HepG2 (cell line): ENCODE measurements around the gene TMEM41B. TPM values are rescaled to one million over a fixed set of nuclear protein-coding genes. Genes with fewer than 3 reads are reported as not detected.

Experiments used
- ATAC-seq: fragments of 200-7000 bp; cut with Tn5 transposase; 3 replicates; pipeline ENCODE4 v1.9.1; 2020; ENCODE audit warnings: mild to moderate bottlenecking, moderate library complexity
- BruUV-seq: library from RNA; stranded (reverse); fragments of 400-500 nt; replicated peaks from 2 replicates; lab custom pipeline; 2021; lab: Mats Ljungman, UMichigan
- CTCF ChIA-PET: fragments of 300-600 bp; formaldehyde crosslinking; extraction: SDS; loops from one replicate; lab custom pipeline; 2021; ENCODE audit warnings: low total read pairs, inconsistent platforms, low intra/inter-chr PET ratio; lab: Yijun Ruan, JAX
- POLR2A ChIA-PET: fragments of 350-600 bp; sonication (Branson Sonifier 250); formaldehyde crosslinking; loops from one replicate; lab custom pipeline; 2020; ENCODE audit warnings: antibody characterized with exemption, inconsistent platforms; lab: Yijun Ruan, JAX
- DNase-seq: peaks from one replicate; pipeline ENCODE4 v3.0.0-alpha.2; 2015; ENCODE audit warnings: low spot score
- FAIRE-seq: peaks from 3 replicates; lab custom pipeline; 2011; peaks lifted over from hg19 to GRCh38; lab: Jason Lieb, UNC
- H2AFZ ChIP-seq: one replicate; pipeline ENCODE4 v1.6.1; 2011; ENCODE audit warnings: low read length, inconsistent platforms
- H3K27ac ChIP-seq: fragments of 300-600 bp; 3 replicates; pipeline ENCODE4 v1.8.0; 2011; ENCODE audit warnings: mixed run types, mild to moderate bottlenecking, mixed read lengths, low read length, inconsistent platforms; ENCODE audit not compliant: insufficient read depth; ENCODE audit errors: extremely low read length
- H3K27me3 ChIP-seq, 2 experiments: fragments of 200-600 bp in 1 of 2; 2 replicates in 1 of 2; 3 replicates in 1 of 2; pipeline versions ENCODE4 v1.6.0 to v1.8.0; 2011; ENCODE audit warnings: low read length in 2 of 2, mild to moderate bottlenecking in 2 of 2, moderate library complexity in 2 of 2, inconsistent platforms in 1 of 2; ENCODE audit not compliant: insufficient read depth in 2 of 2, control insufficient read depth in 1 of 2
- H3K36me3 ChIP-seq, 2 experiments: fragments of 200-600 bp in 1 of 2; replicated peaks in 1 of 2; 2 replicates in 1 of 2; 3 replicates in 1 of 2; pipeline versions ENCODE4 v1.5.1 to v1.8.0; 2011; ENCODE audit warnings: low read length in 2 of 2, inconsistent platforms in 1 of 2; ENCODE audit not compliant: insufficient read depth in 2 of 2, control insufficient read depth in 1 of 2
- H3K4me1 ChIP-seq: 2 replicates; pipeline ENCODE4 v1.5.1; 2012; ENCODE audit warnings: low read length, inconsistent platforms; ENCODE audit not compliant: insufficient read depth
- H3K4me2 ChIP-seq: 2 replicates; pipeline ENCODE4 v1.6.0; 2011; ENCODE audit warnings: low read depth, low read length, inconsistent platforms
- H3K4me3 ChIP-seq, 3 experiments: fragments of 200-600 bp in 1 of 3; sonication (generic), shearing (Covaris generic) in 1 of 3; replicated peaks in 1 of 3; 2 replicates each; pipeline ENCODE4 v1.5.1; 2011 to 2016; ENCODE audit warnings: low read length in 3 of 3, inconsistent platforms in 2 of 3, low read depth in 2 of 3, mild to moderate bottlenecking in 2 of 3, control low read depth in 1 of 3, mixed read lengths in 1 of 3; ENCODE audit not compliant: insufficient read depth in 1 of 3
- H3K79me2 ChIP-seq: one replicate; pipeline ENCODE4 v1.6.1; 2011; ENCODE audit warnings: low read length, inconsistent platforms; ENCODE audit not compliant: insufficient read depth
- H3K9ac ChIP-seq: 2 replicates; pipeline ENCODE4 v1.6.0; 2011; ENCODE audit warnings: mild to moderate bottlenecking, low read depth, low read length, inconsistent platforms; ENCODE audit not compliant: insufficient read depth
- H3K9me3 ChIP-seq: 2 replicates; pipeline ENCODE4 v1.5.1; 2012; ENCODE audit warnings: mild to moderate bottlenecking, low read length
- H4K20me1 ChIP-seq: 2 replicates; pipeline ENCODE4 v1.6.0; 2011; ENCODE audit warnings: inconsistent platforms, mild to moderate bottlenecking, low read length, moderate library complexity; ENCODE audit not compliant: insufficient read depth
- ATF5 ChIP-seq: sonication (generic); formaldehyde crosslinking; IDR thresholded peaks from 2 replicates; pipeline ENCODE4 v1.4.0; 2020; ENCODE audit warnings: mild to moderate bottlenecking, low read depth, missing genetic modification reagents
- CBFB ChIP-seq: sonication (generic); formaldehyde crosslinking; IDR thresholded peaks from 2 replicates; pipeline ENCODE4 v1.4.0; 2020; ENCODE audit warnings: missing genetic modification reagents
- IRF2 ChIP-seq: IDR thresholded peaks from 2 replicates; pipeline ENCODE4 v1.6.1; 2018; ENCODE audit warnings: missing genetic modification reagents, missing compliant biosample characterization
- LCORL ChIP-seq, 2 experiments: fragments of 450-650 bp in 1 of 2; sonication (generic) in 1 of 2; formaldehyde crosslinking in 1 of 2; IDR thresholded peaks; 2 replicates each; pipeline versions ENCODE4 v1.5.0 to v1.6.1; 2017 to 2020; ENCODE audit warnings: antibody characterized with exemption in 1 of 2, missing genetic modification reagents in 1 of 2
- MLLT10 ChIP-seq: sonication (generic); formaldehyde crosslinking; IDR thresholded peaks from 2 replicates; pipeline ENCODE4 v1.4.0; 2020; ENCODE audit warnings: missing genetic modification reagents
- NFIB ChIP-seq: sonication (generic); formaldehyde crosslinking; IDR thresholded peaks from 2 replicates; pipeline ENCODE4 v1.9.0; 2021; ENCODE audit warnings: missing genetic modification reagents, mild to moderate bottlenecking, borderline replicate concordance
- NFYC ChIP-seq: IDR thresholded peaks from 2 replicates; pipeline ENCODE4 v1.6.1; 2016; ENCODE audit warnings: missing genetic modification reagents, missing compliant biosample characterization
- POLR2G ChIP-seq: fragments of 200-400 bp; formaldehyde crosslinking; IDR thresholded peaks from 2 replicates; pipeline ENCODE4 v1.6.1; 2018; ENCODE audit warnings: mild to moderate bottlenecking, low read depth, low read length, moderate library complexity
- RFX5 ChIP-seq: IDR thresholded peaks from 2 replicates; pipeline ENCODE4 v1.6.1; 2011; ENCODE audit warnings: low read depth, low read length, improper control_type of control experiment
- RFXAP ChIP-seq: sonication (generic); formaldehyde crosslinking; IDR thresholded peaks from 2 replicates; pipeline ENCODE4 v1.4.0; 2020; ENCODE audit warnings: missing genetic modification reagents, borderline replicate concordance
- ZKSCAN5 ChIP-seq: sonication (generic); formaldehyde crosslinking; IDR thresholded peaks from 2 replicates; pipeline ENCODE4 v1.5.1; 2020; ENCODE audit warnings: mild to moderate bottlenecking, missing genetic modification reagents
- ZNF121 ChIP-seq: sonication (generic); formaldehyde crosslinking; IDR thresholded peaks from 2 replicates; pipeline ENCODE4 v1.5.0; 2020; ENCODE audit warnings: mild to moderate bottlenecking, missing genetic modification reagents
- ZNF235 ChIP-seq: sonication (generic); formaldehyde crosslinking; IDR thresholded peaks from 2 replicates; pipeline ENCODE4 v1.8.1; 2023; ENCODE audit warnings: mild to moderate bottlenecking, missing genetic modification reagents, borderline replicate concordance
- ZNF446 ChIP-seq: sonication (generic); formaldehyde crosslinking; IDR thresholded peaks from 2 replicates; pipeline ENCODE4 v1.5.0; 2020; ENCODE audit warnings: mild to moderate bottlenecking, missing genetic modification reagents
- ZNF691 ChIP-seq: sonication (generic); formaldehyde crosslinking; IDR thresholded peaks from 2 replicates; pipeline ENCODE4 v1.4.0; 2020; ENCODE audit warnings: missing genetic modification reagents, low read depth, mild to moderate bottlenecking, borderline replicate concordance
- WGBS: methylation state at CpG from one replicate; pipeline ENCODE4 v1.1.6; 2017; ENCODE audit warnings: low lambda C conversion rate; 5-methylcytosine and 5-hydroxymethylcytosine counted together
- in situ Hi-C: cut with HindIII; loops from 2 replicates; pipeline ENCODE4 v1.10.0; 2017; ENCODE audit warnings: low pct_unique_long_range_greater_than_20kb; ENCODE audit not compliant: extremely low pct_ligation_motif_present
- intact Hi-C: fragments of 100-400 bp; cut with micrococcal nuclease; formaldehyde crosslinking; loops from one replicate; pipeline ENCODE4 v1.10.0; 2022; ENCODE audit not compliant: unreplicated experiment
- polyA plus RNA-seq, 8 experiments: library from polyadenylated mRNA; depleted of rRNA in 3 of 8; stranded (reverse) in 7 of 8; unstranded in 1 of 8; fragments of >200 nt; fragmentation: Illumina TruSeq in 4 of 8; extraction: Trizol in 4 of 8; gene quantifications; 2 replicates each; pipeline versions ENCODE4 v1.2.1 to v1.2.3, GENCODE V29; 2011 to 2016; ENCODE audit warnings: low read depth in 4 of 8, missing spikeins in 1 of 8, mixed read lengths in 1 of 8; ENCODE audit not compliant: insufficient read depth in 1 of 8
- total RNA-seq, 5 experiments: library from RNA; depleted of rRNA; stranded (reverse); fragments of >200 nt; fragmentation: Illumina TruSeq; extraction: Trizol; gene quantifications; 2 replicates each; pipeline ENCODE4 v1.2.3, GENCODE V29; 2016; ENCODE audit warnings: low read depth in 1 of 5
- TF ChIP-seq, protein P1 (sequence below), 2 experiments: sonication (generic) in 1 of 2; formaldehyde crosslinking in 1 of 2; IDR thresholded peaks; 2 replicates each; pipeline versions ENCODE4 v1.6.1 to v1.9.0; 2014 to 2022; ENCODE audit warnings: antibody characterized with exemption in 1 of 2, borderline replicate concordance in 1 of 2, inconsistent platforms in 1 of 2, low read depth in 1 of 2, missing genetic modification reagents in 1 of 2

The TMEM41B gene
- total and polyA plus RNA-seq, 2 of the 13 experiments (the other 11 are each of a cell fraction or from before 2014, with no cell fraction given), result 36.8 to 48.1 TPM

GRCh38 chr11:9277176-9277575 is 37.2 kb downstream of the TMEM41B start:
- WGBS, result 95% methylated on average over 8 of the region's 8 CpGs
- ATAC-seq, result no peak
- H3K4me2 ChIP-seq, result no peak overlapping the region
- no peak overlapping the region for H3K27ac ChIP-seq
- intact Hi-C loops, result no loop called here
- no peaks in the 10 kb centered on the region for H3K4me1 ChIP-seq
- ChIA-PET CTCF (no interaction called here), POLR2A (no interaction called here)
- no peak for DNase-seq
- H3K4me3 ChIP-seq, result no peak overlapping the region
- H4K20me1 ChIP-seq, result no peaks in the 10 kb centered on the region
- in situ Hi-C loops, result no loop called here
- no peaks in the 10 kb centered on the region for H3K9me3 ChIP-seq
- TF ChIP-seq NFYC (CRISPR knock-in tag), result no peak
- TF ChIP-seq LCORL (IDR thresholded peaks at IDR 0.05), result no peak
- TF ChIP-seq LCORL (CRISPR knock-in tag; IDR thresholded peaks at IDR 0.05), result no peak
- no peak for TF ChIP-seq RFXAP
- TF ChIP-seq ZNF691, result no peak
- TF ChIP-seq RFX5, result no peak
- TF ChIP-seq ATF5, result no peak
- TF ChIP-seq MLLT10 (CRISPR knock-in tag), result no peak
- TF ChIP-seq ZNF121 (CRISPR knock-in tag), result no peak
- no peak for TF ChIP-seq ZNF446 (CRISPR knock-in tag)
- TF ChIP-seq CBFB (CRISPR knock-in tag), result no peak
- no peak for TF ChIP-seq NFIB (CRISPR knock-in tag)
- TF ChIP-seq ZKSCAN5 (CRISPR knock-in tag), result no peak
- TF ChIP-seq ZNF235, result no peak
- TF ChIP-seq, protein P1, sequence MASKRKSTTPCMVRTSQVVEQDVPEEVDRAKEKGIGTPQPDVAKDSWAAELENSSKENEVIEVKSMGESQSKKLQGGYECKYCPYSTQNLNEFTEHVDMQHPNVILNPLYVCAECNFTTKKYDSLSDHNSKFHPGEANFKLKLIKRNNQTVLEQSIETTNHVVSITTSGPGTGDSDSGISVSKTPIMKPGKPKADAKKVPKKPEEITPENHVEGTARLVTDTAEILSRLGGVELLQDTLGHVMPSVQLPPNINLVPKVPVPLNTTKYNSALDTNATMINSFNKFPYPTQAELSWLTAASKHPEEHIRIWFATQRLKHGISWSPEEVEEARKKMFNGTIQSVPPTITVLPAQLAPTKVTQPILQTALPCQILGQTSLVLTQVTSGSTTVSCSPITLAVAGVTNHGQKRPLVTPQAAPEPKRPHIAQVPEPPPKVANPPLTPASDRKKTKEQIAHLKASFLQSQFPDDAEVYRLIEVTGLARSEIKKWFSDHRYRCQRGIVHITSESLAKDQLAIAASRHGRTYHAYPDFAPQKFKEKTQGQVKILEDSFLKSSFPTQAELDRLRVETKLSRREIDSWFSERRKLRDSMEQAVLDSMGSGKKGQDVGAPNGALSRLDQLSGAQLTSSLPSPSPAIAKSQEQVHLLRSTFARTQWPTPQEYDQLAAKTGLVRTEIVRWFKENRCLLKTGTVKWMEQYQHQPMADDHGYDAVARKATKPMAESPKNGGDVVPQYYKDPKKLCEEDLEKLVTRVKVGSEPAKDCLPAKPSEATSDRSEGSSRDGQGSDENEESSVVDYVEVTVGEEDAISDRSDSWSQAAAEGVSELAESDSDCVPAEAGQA (IDR thresholded peaks at IDR 0.05; ENCODE audit: low read depth), result no peak
- TF ChIP-seq, protein P1 (CRISPR knock-in tag; IDR thresholded peaks at IDR 0.05; ENCODE audit: borderline replicate concordance), result no peak
- no peak for TF ChIP-seq POLR2G
- TF ChIP-seq IRF2 (CRISPR knock-in tag), result no peak
- H3K79me2 ChIP-seq, result no peaks in the 10 kb centered on the region
- H2AFZ ChIP-seq, result no peak overlapping the region
- no peaks in the 10 kb centered on the region for H3K27me3 ChIP-seq
- no peak overlapping the region for H3K9ac ChIP-seq
- BruUV-seq, result no TSS peak
- no peak for FAIRE-seq
- H3K36me3 ChIP-seq, result 0 out of 5 replicates have a peak, but pooled peaks cover 0 to 6% of the 10 kb centered on the region in 2 experiments
